Coronary artery (tissue), 2 donors: ENCODE results near the gene DAB1.

ENCODE experiments used
- DNase-seq: peaks from one replicate; pipeline ENCODE4 v3.0.0-alpha.2; 2017; ENCODE audit warnings: low spot score
- H3K27ac ChIP-seq, 2 donors: fragments of 200-600 bp; sonication (generic); one replicate each; pipeline ENCODE4 v1.5.1; 2016 to 2019
- H3K4me3 ChIP-seq: fragments of 200-600 bp; sonication (generic); 2 replicates; pipeline ENCODE4 v1.5.1; 2016; ENCODE audit warnings: mild to moderate bottlenecking, moderate library complexity
- TF ChIP-seq, protein P1 (sequence below): fragments of 200-600 bp; sonication (generic); IDR thresholded peaks from one replicate; pipeline ENCODE4 v1.5.1; 2019; ENCODE audit warnings: antibody characterized with exemption

The DAB1 gene

DNA sequence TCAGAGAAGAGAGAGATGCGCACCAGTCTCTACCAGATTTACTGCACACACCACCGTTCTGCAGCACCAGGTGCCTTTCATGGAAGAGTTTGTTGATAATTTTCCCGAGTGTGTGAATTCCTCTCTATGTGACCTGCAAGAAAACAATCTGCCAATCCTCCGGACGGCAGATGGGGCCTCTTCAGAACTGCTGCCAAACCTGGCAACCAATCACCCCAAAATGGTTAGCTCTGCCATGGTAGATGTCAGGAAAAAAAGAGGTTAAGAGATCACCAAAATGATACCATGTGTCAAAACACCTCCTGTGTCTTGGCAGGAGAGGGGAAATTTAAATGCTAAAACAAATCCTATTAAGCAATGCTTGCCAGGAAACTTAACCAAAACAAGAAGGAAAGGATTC lies 96.5 kb downstream of the DAB1 start:
- TF ChIP-seq, protein P1, sequence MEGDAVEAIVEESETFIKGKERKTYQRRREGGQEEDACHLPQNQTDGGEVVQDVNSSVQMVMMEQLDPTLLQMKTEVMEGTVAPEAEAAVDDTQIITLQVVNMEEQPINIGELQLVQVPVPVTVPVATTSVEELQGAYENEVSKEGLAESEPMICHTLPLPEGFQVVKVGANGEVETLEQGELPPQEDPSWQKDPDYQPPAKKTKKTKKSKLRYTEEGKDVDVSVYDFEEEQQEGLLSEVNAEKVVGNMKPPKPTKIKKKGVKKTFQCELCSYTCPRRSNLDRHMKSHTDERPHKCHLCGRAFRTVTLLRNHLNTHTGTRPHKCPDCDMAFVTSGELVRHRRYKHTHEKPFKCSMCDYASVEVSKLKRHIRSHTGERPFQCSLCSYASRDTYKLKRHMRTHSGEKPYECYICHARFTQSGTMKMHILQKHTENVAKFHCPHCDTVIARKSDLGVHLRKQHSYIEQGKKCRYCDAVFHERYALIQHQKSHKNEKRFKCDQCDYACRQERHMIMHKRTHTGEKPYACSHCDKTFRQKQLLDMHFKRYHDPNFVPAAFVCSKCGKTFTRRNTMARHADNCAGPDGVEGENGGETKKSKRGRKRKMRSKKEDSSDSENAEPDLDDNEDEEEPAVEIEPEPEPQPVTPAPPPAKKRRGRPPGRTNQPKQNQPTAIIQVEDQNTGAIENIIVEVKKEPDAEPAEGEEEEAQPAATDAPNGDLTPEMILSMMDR = no peak
- Histone ChIP-seq H3K4me3 (no peak overlapping the region), H3K27ac (no peak overlapping the region)
- DNase-seq = no peak

DNA sequence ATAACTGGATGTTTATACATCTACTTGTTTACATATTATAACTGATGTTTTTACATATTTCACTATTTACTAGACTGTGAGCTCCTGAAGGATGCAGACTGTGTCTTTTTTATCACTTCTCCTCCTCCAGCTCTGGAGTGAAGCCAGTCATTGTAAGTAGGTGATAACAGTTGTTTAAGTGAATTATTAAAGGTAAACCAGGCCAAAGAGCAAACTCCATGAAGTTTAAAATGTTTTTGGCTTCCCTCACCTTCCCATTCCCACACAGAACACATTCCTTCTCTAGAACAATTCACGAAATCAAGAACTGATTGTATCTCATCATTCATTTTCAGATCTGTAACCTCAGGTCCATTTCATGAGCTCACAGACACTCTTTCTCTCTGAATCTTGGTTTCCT lies 98.3 kb downstream of the DAB1 start:
- DNase-seq = no peak
- H3K4me3 ChIP-seq = no peak overlapping the region
- no peak overlapping the region for H3K27ac ChIP-seq
- TF ChIP-seq, protein P1 = no peak

DNA sequence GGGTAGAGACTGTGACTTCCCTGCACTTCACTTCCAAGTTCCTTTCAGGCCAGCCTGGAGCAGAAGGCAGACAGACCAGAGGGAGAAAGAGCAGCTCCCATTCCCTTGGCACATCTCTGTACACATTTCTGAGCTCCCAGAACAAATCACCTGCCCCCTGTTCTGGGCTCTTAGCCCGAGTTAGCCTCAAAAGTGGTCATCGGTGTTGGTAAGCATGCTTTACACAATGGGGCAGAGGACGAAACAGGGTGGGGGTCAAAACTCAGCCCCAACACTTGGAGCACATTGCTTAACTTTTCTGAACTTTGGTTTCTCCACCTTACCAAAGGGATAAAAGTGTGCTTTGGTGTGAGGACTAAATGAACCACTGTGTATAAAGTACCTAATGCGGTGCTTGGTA lies 98.7 kb downstream of the DAB1 start:
- no peak overlapping the region for H3K27ac ChIP-seq
- TF ChIP-seq, protein P1 = no peak
- H3K4me3 ChIP-seq = no peak overlapping the region
- DNase-seq = no peak

DNA sequence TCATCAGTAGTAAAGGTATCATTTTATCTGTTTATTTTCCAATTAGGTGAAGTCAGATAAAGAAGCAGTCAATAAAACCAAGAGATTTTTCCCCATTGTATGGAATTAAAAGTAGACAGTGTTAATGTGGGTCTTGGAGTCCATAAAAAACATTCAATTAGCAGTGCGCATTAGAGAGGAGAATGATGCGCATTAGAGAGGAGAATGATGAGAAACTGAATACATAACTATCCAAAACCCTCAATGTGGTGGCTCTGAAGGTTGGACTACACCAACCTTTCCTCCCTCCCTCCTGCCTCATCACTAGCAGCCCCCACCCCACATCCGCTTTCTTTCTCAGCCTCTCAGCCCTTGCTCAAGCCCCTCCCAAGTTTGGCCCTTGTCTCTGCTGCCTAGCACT lies 99.5 kb downstream of the DAB1 start:
- DNase-seq = no peak
- H3K27ac ChIP-seq = no peak overlapping the region
- no peak overlapping the region for H3K4me3 ChIP-seq
- TF ChIP-seq, protein P1 = no peak

DNA sequence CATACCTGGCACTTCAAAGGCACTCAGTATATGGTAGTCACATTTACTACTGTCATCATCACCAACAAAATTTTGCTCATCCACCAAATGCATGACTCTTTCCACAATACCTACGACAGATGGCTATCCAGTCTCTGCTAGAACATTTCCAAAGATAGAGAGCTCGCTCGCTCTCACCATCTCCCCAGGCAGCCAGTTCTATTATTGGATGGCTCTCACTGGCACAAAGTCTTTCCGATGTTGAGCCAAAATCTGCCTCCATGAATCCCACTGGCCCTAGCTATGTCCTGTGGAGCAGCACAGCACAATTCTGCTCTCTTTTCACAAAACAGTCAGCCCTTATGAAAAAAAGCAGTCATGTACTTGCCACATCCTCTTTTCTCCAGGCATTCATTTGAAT lies 102.1 kb downstream of the DAB1 start:
- Histone ChIP-seq H3K27ac (no peak overlapping the region), H3K4me3 (no peak overlapping the region)
- TF ChIP-seq, protein P1 = no peak
- DNase-seq = no peak

DNA sequence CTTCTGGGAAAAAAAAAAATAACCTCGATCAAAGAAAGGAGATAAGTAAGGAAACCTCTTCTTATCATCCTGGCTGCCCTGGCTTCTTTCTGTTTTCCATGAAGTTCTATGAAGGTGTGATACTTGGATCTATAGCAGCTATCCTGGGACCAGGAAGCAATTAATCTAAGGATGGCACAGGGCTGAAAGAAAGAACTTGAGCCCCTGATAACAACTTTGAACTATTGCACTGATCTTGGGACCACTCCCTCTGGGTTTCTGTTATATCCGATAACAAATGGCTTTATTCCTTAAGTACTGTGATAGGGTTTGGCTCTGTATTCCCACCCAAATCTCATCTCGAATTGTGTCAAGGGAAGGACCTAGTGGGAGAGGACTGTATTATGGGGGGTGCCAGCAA lies 104.1 kb downstream of the DAB1 start:
- TF ChIP-seq, protein P1 = no peak
- DNase-seq = no peak
- no peak overlapping the region for H3K4me3 ChIP-seq
- H3K27ac ChIP-seq = no peak overlapping the region

DNA sequence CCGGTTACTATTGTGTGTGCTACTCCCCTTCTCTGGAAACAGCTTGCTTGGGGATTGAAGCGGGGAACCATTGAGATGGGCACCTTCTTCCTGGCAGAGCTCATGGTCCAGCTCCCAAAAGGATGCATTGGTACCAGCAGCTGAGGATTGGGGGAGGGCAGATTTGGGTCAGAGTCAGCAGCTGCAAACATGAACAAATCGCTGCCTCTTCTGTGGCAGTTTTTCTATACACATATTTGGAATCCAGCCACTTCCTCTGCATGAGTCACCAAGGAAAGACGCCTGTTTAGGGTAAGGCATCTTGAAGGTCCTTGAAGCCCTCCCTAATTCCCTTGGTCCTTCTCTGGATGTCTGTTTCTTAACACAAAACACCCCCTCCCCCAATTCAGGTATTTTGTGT lies 104.7 kb downstream of the DAB1 start:
- TF ChIP-seq, protein P1 = no peak
- Histone ChIP-seq H3K4me3 (no peak overlapping the region), H3K27ac (no peak overlapping the region)
- no peak for DNase-seq
